NCI-H2107 treated with DMSO at 0.1 percent for 48 hours (cell line): ENCODE measurements around the gene RHBDL3.
"Not testable (repeated sequence)": the region's sequence is repeated elsewhere in the genome, so short reads cannot be mapped to it uniquely, and the experiment has no call there.

Experiments used
- DNase-seq: peaks from one replicate; lab custom pipeline; 2025; ENCODE audit not compliant: unreplicated experiment; lab: John Stamatoyannopoulos, UW

RHBDL3 gene

GRCh38 chr17:32289471-32290070 lies 23.9 kb downstream of the RHBDL3 start:
- DNase-seq: no peak

DNA sequence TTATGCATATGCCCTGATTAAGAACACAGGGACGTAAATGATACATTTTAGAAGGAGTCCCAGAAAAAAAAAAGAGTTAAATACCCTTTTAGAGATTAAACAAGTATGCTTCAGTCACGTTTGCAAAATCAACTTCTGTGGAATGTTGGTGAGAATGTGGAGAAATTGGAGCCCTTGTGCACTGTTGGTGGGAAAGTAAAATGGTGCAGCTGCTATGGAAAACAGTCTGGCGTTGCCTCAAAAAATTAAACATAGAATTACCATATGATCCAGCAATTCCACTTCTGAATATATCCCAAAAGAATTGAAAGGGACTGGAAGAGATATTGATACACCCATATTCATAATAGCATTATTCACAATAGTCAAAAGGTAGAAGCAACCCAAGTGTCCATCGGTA lies 26.5 kb downstream of the RHBDL3 start:
- DNase-seq: no peak

DNA sequence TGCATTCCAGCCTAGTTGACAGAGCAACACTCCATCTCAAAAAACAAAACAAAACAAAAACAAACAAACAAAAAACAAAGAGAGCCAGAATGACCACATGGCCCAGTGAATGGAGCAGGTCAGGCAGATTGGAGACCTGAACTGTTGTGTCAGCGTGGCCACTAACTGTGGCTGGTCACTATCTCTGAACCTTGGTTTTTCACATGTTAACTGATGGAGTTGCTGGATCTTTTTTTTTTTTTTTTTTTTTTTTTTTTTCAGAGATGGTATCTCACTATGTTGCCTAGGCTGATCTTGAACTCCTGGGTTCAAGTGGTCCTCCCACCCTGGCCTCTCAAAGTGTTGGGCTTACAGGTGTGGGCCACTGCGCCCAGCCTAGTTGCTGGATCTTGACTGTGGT lies 31.8 kb downstream of the RHBDL3 start:
- no peak for DNase-seq

- no peak for DNase-seq
Measured at GRCh38 chr17:32297860-32298259, 32.2 kb downstream of the RHBDL3 start.

DNA sequence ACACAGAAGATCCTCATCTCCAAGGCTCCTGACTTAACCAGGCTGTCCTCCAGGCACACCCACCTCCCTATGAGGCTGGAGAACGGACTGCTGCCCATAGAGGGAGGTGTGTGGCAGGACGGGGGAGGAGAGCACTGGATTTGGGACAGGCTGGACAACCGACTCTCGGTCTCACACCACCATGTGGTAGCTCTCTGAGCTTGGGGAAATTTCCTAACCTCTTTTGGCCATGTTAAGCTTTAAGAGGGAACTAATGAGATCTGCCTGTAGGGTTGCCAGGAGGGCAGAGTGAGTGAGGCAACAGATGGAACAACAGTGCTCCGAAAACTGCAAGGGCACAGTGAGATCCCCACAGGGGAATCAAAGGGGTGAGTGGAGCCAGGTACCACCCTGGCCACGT lies 32.7 kb downstream of the RHBDL3 start:
- no peak for DNase-seq

GRCh38 chr17:32298721-32299579 lies 33.3 kb downstream of the RHBDL3 start:
- DNase-seq: peak; percentile 25

DNA sequence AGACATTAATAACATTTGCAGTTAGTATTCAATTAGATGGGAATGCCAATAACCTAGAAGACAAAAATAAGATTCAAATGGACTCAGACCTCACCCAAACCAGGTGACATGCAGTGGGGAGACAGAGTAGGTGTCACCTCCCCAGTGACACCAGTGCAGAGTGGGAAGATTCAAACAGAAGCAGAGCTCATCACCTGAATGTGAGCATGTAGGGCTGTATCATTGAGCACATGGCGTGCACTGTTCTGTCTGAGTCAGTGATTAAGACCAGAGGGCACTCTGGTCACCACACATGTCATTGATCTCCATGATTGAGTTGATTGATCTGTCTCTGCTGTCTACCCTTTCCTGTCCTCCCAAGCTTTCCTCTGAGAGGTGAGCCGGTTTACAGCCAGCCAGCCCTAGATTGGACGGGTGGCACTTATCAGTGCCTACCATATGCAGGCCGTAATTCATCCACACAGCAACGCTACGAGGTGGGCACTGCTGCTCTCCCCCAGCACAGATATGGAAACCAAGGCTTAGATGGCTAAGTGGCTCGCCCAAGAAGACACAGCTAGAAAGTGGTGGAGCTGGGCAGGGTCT lies 34.0 kb downstream of the RHBDL3 start:
- no peak for DNase-seq

DNA sequence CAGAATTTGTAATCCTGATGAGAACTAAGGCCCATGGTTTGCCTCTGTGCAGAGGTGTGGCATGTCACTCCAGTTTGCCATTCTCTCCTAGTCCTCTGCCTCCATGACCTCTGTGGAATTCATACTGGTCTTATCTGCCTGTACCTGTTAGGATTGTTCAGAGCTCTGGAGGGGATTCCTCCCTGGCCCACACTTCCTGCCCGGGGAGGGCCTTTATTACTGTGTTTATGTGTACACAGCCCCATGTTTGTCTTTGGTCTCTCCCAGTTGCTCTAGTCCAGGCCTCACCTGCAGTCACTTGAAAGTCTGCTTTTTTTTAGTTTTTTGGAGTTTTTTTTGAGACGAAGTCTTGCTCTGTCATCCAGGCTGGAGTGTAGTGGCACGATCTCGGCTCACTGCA lies 36.4 kb downstream of the RHBDL3 start:
- DNase-seq: no peak

GRCh38 chr17:32302860-32303649 lies 37.4 kb downstream of the RHBDL3 start:
- DNase-seq: no peak

- DNase-seq: no peak
Measured at GRCh38 chr17:32303781-32304288, 38.2 kb downstream of the RHBDL3 start.

DNA sequence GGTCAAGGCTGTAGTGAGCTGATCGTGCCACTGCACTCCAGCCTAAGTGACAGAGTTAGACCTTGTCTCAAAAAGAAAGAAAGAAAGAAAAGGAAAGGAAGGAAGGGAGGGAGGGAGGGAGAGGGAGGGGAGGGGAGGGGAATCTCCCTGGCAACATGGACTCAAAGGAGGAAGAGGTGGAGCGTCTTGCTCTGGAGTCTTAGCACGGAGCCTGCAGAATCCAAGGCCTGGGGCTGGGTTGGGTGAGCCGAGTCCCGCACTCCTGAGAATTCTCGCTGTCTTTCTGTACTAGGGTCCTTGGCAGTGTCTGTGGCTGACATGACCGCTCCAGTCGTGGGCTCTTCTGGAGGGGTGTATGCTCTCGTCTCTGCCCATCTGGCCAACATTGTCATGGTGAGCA lies 39.4 kb downstream of the RHBDL3 start:
- DNase-seq: no peak

- DNase-seq: no peak
Measured at GRCh38 chr17:32307658-32308057, 42.0 kb downstream of the RHBDL3 start.

- no peak for DNase-seq
Measured at GRCh38 chr17:32311028-32311536, 45.5 kb downstream of the RHBDL3 start.

- no peak for DNase-seq
Measured at GRCh38 chr17:32314636-32315035, 49.0 kb downstream of the RHBDL3 start.

DNA sequence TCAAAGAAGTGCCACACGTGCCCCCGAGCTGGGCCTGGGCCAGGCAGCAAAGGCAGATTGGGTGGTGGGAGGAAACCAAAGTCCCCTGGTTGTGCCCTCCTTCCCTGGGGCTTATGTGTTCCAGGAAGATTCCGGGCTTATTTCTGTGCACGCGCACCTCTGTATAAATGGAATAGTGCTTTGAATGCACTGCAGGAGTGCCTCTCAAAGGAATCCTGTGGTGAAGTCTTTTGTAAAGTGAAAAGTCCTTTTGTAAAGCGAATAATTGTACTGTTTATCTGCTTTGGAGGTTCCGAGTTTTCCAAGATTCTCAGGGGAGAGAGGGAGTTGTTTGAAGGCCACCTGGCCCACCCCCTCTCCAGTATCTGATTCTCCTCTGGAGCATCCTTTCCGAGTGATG lies 49.5 kb downstream of the RHBDL3 start:
- peak; percentile 68 for DNase-seq

DNA sequence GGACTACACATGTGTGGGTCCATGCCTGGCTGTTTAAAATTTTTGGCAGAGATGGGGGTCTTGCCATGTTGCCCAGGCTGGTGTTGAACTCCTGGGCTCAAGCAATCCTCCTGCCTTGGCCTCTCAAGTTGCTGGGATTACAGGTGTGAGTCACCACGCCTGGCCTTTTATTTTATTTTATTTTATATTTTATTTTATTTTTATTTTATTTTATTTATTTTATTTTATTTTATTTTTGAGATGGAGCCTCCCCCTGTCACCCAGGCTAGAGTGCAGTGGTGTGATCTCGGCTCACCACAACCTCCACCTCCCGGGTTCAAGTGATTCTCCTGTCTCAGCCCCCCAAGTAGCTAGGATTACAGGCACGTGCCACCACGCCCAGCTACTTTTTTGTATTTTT lies 51.0 kb downstream of the RHBDL3 start:
- not testable (repeated sequence) for DNase-seq

DNA sequence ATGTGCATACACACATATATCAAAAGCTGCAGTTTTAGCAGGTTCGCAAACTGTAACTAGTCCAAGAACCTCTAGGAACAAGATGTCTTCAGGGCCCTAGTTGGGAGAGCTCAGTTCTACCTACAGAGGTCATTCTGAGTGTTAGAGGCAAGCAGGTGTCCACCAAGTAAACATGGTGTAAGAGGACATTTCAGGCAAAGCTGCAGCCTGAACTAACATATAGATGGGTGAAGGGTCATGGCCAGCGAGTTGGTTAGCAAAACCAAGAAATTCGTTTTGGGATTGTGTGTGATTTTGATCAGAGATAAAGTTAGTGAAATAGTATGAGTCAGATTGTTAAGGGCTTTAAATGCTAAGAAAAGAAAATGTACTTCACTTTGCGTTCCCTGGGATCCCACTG lies 51.7 kb downstream of the RHBDL3 start:
- DNase-seq: no peak

- DNase-seq: no peak
Measured at GRCh38 chr17:32318071-32318470, 52.4 kb downstream of the RHBDL3 start.

- DNase-seq: peak; percentile 40
Measured at GRCh38 chr17:32319548-32319905, 53.9 kb downstream of the RHBDL3 start.

DNA sequence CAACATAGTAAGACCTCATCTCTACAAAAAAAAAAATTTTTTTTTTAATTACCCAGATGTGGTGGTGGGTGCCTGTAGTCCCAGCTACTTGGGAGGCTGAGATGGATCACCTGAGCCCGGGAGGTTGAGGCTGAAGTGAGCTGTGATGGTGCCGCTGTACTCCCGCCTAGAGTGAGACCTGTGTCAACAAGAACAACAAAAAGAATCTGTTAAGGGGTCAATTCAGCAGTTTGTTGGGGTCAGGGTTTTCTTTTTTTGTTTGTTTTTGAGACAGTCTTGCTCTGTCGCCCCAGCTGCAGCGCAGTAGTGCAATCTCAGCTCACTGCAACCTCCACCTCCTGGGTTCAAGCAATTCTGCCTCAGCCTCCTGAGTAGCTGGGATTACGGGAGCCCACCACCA lies 54.4 kb downstream of the RHBDL3 start:
- DNase-seq: not testable (repeated sequence)

- DNase-seq: no peak
Measured at GRCh38 chr17:32320847-32321246, 55.2 kb downstream of the RHBDL3 start.
